Peyer's patch (tissue), 4 donors: Measurements from ENCODE around the gene NFS1.

Experiments
- POLR2A ChIP-seq, 2 donors: fragments of 450-650 bp; IDR thresholded peaks; one replicate each; pipeline ENCODE4 v1.5.1; 2017; ENCODE audit warnings: antibody characterized with exemption in 2 of 2, mild to moderate bottlenecking in 2 of 2, moderate library complexity in 2 of 2
- TF ChIP-seq, protein P1 (sequence below), 6 experiments: fragments of 450-650 bp in 4 of 6; fragments of 200-600 bp in 2 of 6; sonication (generic) in 1 of 6; IDR thresholded peaks; one replicate each; pipeline ENCODE4 v1.5.1; 2017 to 2019; ENCODE audit warnings: antibody characterized with exemption in 6 of 6, mild to moderate bottlenecking in 3 of 6, moderate library complexity in 1 of 6

DNA sequence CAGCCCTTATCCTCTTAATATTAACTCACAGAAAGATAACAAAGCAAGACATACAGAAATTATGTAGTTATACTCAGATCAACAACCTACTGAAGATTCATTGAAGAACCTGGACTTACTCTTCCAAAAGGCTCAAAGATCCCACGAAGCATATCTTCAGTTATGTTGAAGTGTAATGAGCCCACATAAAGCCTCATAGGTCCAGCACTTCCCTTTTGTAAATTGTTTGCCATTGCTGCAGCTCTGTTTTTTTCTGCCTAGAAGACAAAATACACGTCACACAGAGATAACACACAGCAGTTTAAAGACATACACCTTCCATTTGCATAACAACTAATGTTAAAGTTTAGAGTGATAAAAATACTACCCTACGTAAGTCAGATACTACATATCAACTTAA lies 22.5 kb upstream of the NFS1 start:
- TF ChIP-seq, protein P1, sequence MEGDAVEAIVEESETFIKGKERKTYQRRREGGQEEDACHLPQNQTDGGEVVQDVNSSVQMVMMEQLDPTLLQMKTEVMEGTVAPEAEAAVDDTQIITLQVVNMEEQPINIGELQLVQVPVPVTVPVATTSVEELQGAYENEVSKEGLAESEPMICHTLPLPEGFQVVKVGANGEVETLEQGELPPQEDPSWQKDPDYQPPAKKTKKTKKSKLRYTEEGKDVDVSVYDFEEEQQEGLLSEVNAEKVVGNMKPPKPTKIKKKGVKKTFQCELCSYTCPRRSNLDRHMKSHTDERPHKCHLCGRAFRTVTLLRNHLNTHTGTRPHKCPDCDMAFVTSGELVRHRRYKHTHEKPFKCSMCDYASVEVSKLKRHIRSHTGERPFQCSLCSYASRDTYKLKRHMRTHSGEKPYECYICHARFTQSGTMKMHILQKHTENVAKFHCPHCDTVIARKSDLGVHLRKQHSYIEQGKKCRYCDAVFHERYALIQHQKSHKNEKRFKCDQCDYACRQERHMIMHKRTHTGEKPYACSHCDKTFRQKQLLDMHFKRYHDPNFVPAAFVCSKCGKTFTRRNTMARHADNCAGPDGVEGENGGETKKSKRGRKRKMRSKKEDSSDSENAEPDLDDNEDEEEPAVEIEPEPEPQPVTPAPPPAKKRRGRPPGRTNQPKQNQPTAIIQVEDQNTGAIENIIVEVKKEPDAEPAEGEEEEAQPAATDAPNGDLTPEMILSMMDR (IDR thresholded peaks at IDR 0.05): no peak
- TF ChIP-seq POLR2A (IDR thresholded peaks at IDR 0.05): no peak
